C4-2B (cell line): ENCODE measurements around the gene GCLC.

ENCODE experiments used
- ZFX ChIP-seq: fragments of 450-650 bp; IDR thresholded peaks from 2 replicates; pipeline ENCODE4 v1.6.1; 2017
- TF ChIP-seq, protein P1 (sequence below): fragments of 450-650 bp; conservative IDR thresholded peaks from 2 replicates; pipeline ENCODE4 v1.5.1; 2017; ENCODE audit warnings: mild to moderate bottlenecking

DNA sequence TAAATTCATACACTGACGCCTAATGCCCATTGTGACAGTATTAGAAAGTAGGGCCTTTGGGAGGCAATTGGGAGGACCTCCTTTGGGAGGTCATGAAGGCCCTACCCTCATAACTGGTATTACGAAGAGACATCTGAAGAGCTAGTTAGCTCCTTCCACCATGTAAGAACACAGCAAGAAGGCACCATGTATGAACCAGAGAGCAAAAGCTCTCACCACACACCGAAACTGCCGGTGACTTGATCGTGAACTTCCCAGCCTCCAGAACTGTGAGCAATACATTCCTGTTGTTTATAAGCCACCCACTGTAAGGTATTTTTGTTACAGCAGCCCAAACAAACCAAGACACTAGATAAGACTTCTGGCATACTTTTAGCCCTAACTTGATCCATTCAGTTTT is 41.8 kb downstream of the GCLC start:
- TF ChIP-seq, protein P1, sequence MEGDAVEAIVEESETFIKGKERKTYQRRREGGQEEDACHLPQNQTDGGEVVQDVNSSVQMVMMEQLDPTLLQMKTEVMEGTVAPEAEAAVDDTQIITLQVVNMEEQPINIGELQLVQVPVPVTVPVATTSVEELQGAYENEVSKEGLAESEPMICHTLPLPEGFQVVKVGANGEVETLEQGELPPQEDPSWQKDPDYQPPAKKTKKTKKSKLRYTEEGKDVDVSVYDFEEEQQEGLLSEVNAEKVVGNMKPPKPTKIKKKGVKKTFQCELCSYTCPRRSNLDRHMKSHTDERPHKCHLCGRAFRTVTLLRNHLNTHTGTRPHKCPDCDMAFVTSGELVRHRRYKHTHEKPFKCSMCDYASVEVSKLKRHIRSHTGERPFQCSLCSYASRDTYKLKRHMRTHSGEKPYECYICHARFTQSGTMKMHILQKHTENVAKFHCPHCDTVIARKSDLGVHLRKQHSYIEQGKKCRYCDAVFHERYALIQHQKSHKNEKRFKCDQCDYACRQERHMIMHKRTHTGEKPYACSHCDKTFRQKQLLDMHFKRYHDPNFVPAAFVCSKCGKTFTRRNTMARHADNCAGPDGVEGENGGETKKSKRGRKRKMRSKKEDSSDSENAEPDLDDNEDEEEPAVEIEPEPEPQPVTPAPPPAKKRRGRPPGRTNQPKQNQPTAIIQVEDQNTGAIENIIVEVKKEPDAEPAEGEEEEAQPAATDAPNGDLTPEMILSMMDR: no peak
- no peak for TF ChIP-seq ZFX
